ENCODE results near the gene SCG3. TPM values are rescaled to one million over a fixed set of nuclear protein-coding genes. Genes with fewer than 3 reads are reported as not detected.
A peak's percentile ranks its signal among the peaks of the same experiment; 100 is the strongest.

Gene SCG3
- total RNA-seq, 4 donors from 2014 or later, result 0.23 to 1.2 (median 0.43) TPM

DNA sequence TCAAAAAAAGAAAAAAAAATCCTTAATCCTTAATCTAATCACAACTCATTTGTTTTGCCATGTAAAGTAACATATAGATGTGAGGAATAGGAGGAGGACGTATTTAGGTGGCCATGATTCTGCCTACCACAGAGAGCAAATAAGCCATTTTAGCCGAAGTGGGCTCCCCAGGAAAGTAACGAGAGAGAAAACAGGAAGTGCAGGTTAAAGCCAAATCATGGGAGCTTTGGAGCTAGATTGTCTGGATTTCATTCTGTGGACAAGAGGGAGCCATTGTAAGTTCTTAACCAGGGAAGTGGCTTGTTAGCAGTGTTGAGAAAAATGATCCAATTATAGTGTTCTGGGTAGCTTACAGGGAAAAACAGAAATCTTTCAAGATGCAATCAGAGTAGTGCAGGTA, 79.5 kb downstream of the SCG3 start:
- intact Hi-C loops (cut with DNase I), result no loop called here

DNA sequence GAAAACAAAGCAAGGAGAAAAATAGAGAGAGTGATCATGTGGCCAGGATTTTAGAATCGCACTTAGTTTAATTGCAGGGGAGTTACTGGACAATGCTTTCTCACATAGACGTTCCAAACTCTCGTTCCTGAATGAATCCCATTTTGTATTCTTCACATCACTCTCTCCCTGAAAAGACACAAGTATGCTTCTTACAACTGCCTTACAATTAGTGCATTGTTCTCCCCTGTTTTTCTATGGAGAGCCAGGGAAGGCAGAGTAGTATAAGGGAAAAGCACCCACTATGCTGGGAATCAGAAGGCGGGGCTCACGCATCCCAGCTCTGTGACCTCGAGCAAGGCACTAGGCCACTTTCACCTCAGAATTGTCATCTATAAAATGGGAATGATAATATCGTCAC, 84.4 kb downstream of the SCG3 start:
- Histone ChIP-seq H3K27ac (replicated peaks in 1 of 4) (peak overlapping the region in 1 of 4 donors; percentile 16), H3K27me3 (no peaks in the 10 kb centered on the region), H3K4me1 (peaks cover 4 to 11% (median 7%) of the 10 kb centered on the region in 4 donors), H3K9me3 (no peaks in the 10 kb centered on the region), H3K36me3 (peaks cover 0 to 32% (median 17%) of the 10 kb centered on the region in 4 donors), H3K4me3 (no peak overlapping the region)
- DNase-seq (ENCODE audit: extremely low spot score), result no peak
- no peak for TF ChIP-seq POLR2AphosphoS5 (IDR thresholded peaks at IDR 0.05)
- no peak for TF ChIP-seq POLR2A (IDR thresholded peaks at IDR 0.05; ENCODE audit: low read depth)
- TF ChIP-seq EP300 (IDR thresholded peaks at IDR 0.05), result no peak
- TF ChIP-seq, protein P1, sequence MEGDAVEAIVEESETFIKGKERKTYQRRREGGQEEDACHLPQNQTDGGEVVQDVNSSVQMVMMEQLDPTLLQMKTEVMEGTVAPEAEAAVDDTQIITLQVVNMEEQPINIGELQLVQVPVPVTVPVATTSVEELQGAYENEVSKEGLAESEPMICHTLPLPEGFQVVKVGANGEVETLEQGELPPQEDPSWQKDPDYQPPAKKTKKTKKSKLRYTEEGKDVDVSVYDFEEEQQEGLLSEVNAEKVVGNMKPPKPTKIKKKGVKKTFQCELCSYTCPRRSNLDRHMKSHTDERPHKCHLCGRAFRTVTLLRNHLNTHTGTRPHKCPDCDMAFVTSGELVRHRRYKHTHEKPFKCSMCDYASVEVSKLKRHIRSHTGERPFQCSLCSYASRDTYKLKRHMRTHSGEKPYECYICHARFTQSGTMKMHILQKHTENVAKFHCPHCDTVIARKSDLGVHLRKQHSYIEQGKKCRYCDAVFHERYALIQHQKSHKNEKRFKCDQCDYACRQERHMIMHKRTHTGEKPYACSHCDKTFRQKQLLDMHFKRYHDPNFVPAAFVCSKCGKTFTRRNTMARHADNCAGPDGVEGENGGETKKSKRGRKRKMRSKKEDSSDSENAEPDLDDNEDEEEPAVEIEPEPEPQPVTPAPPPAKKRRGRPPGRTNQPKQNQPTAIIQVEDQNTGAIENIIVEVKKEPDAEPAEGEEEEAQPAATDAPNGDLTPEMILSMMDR (IDR thresholded peaks at IDR 0.05), result no peak
- 90% methylated on average over 7 of the region's 7 CpGs for WGBS
- intact Hi-C loops (cut with DNase I), result no loop called here

More for the DNA sequence above, 79.5 kb downstream of the SCG3 start:
- Histone ChIP-seq H3K36me3 (no peaks in the 10 kb centered on the region), H3K27me3 (no peaks in the 10 kb centered on the region), H3K4me1 (peaks cover 19 to 25% (median 22%) of the 10 kb centered on the region in 4 donors), H3K9me3 (no peaks in the 10 kb centered on the region), H3K4me3 (no peak overlapping the region), H3K27ac (replicated peaks in 1 of 4) (no peak overlapping the region)
- no peak for TF ChIP-seq POLR2AphosphoS5 (IDR thresholded peaks at IDR 0.05)
- no peak for TF ChIP-seq POLR2A (IDR thresholded peaks at IDR 0.05; ENCODE audit: low read depth)
- TF ChIP-seq, protein P1 (IDR thresholded peaks at IDR 0.05), result no peak
- no peak for TF ChIP-seq EP300 (IDR thresholded peaks at IDR 0.05)
- no peak for DNase-seq (ENCODE audit: extremely low spot score)
- WGBS, result 76% methylated on average over 3 of the region's 3 CpGs

DNA sequence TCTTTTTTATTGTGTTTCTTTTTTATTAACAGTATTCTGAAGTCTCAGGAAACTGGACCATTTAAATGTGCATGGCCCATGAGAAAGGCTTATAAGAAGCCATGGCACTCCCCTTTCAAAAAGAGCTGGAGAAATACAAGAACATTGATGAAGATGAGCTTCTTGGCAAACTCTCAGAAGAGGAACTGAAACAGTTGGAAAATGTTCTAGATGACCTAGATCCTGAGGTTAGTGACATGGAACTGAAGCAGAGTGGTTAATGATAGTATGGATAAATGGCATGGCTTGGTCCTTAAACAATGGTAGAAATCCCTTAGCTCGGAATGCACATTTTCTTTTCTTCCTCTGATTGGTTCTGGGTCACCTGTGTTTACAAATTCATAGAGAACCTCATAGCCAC, 85.0 kb downstream of the SCG3 start:
- H3K9me3 ChIP-seq, result no peaks in the 10 kb centered on the region
- H3K4me3 ChIP-seq, result no peak overlapping the region
- no peak overlapping the region for H3K27ac ChIP-seq (replicated peaks in 1 of 4)
- TF ChIP-seq, protein P1 (IDR thresholded peaks at IDR 0.05), result no peak
- no peak for TF ChIP-seq EP300 (IDR thresholded peaks at IDR 0.05)
- TF ChIP-seq POLR2A (IDR thresholded peaks at IDR 0.05; ENCODE audit: low read depth), result no peak
- no peak for TF ChIP-seq POLR2AphosphoS5 (IDR thresholded peaks at IDR 0.05)
- H3K36me3 ChIP-seq, result peaks cover 0 to 32% (median 18%) of the 10 kb centered on the region in 4 donors
- no peak for DNase-seq (ENCODE audit: extremely low spot score)
- no peaks in the 10 kb centered on the region for H3K27me3 ChIP-seq
- intact Hi-C loops (cut with DNase I), result no loop called here
- WGBS, result 79% methylated on average over 1 of the region's 1 CpG
- H3K4me1 ChIP-seq, result peaks cover 4 to 11% (median 6%) of the 10 kb centered on the region in 4 donors

DNA sequence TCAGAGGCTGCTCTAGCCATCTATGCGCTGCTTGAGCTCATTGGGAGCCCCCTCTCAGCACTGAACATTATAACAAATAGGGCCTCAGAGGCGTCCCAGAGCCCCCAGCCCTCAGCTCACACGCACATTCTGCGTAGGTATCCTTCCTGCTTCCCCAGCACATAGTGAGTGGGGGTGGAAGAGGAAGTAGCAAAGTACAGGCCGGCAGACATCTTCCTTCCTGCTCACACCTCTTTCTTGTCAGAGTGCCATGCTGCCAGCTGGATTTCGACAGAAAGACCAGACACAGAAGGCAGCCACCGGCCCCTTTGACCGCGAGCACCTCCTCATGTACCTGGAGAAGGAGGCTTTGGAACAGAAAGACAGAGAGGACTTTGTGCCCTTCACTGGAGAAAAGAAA, 86.7 kb downstream of the SCG3 start:
- no peaks in the 10 kb centered on the region for H3K9me3 ChIP-seq
- no peak overlapping the region for H3K27ac ChIP-seq (replicated peaks in 1 of 4)
- H3K4me3 ChIP-seq, result no peak overlapping the region
- no peaks in the 10 kb centered on the region for H3K27me3 ChIP-seq
- peaks cover 0 to 47% (median 22%) of the 10 kb centered on the region in 4 donors for H3K36me3 ChIP-seq
- no peak for DNase-seq (ENCODE audit: extremely low spot score)
- H3K4me1 ChIP-seq, result peaks cover 4 to 11% (median 6%) of the 10 kb centered on the region in 4 donors
- WGBS, result 57% methylated on average over 9 of the region's 9 CpGs
- intact Hi-C loops (cut with DNase I), result no loop called here
- TF ChIP-seq EP300 (IDR thresholded peaks at IDR 0.05) (no peak), POLR2A (IDR thresholded peaks at IDR 0.05; ENCODE audit: low read depth) (no peak), POLR2AphosphoS5 (IDR thresholded peaks at IDR 0.05) (no peak)
- TF ChIP-seq, protein P1 (IDR thresholded peaks at IDR 0.05), result no peak

Other genes with a start within 250 kb of the SCG3 start
- gene DMXL2, start 58.7 kb upstream of the SCG3 start, total RNA-seq, result 10 to 100 TPM; 18.8 to 26.6 (median 19.3) TPM
- gene LYSMD2, start 56.2 kb downstream of the SCG3 start, total RNA-seq, result 10 to 100 TPM in 3 of 4 donors, 1 to 10 TPM in 1; 10.0 to 14.1 (median 12.9) TPM
- gene TMOD2, start 70.1 kb downstream of the SCG3 start, total RNA-seq, result 10 to 100 TPM; 14.6 to 24.9 (median 19.5) TPM
- gene TMOD3, start 148.2 kb downstream of the SCG3 start, total RNA-seq, result 10 to 100 TPM; 16.2 to 27.9 (median 24.7) TPM